Non-pigmented ciliary epithelial cell (primary cell): Measurements from ENCODE around the gene ANKRD13B.
"Not testable (repeated sequence)": the region's sequence is repeated elsewhere in the genome, so short reads cannot be mapped to it uniquely, and the experiment has no call there.

Source experiments
- DNase-seq: peaks from one replicate; pipeline ENCODE4 v3.0.0-alpha.2; 2010; ENCODE audit warnings: low read depth

The ANKRD13B gene

DNA sequence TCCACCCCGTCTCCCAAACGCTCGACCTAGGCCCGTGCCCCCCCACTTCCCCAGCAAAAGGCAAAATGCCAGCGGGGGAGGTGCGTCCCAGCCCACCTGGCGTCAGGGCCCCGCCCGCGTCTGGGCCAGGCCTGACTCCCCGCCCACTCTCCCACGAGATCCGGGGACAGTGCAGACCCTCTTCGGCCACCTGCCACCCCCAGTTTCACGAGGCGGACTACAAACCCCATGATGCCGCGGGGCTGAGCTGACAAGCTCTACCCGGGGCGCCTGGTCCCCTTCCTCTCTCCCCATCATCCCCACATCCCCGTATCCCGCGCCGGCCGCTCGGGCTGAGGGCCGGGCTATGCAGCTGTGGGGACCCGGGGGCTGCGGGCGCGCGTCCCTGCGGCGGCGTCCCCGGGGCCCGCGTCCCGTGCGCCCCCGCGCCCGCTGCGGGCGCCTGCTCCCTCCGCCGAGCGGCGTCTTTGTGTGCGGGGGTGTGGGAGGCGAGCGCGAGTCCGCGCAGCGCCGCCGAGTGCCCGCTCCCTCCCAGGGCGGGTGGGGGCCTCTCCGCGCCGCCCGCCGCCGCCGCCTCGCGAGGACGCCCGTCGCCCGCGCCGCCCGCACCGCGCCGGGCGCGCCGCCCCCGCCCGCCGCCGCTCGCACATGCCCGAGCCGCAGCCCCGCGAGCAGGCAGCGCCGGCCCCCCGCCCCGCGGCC, at the start of gene ANKRD13B:
ANKRD13B (plus strand) TSS at position 283 of the 702 bp plus-strand sequence. CDS start 490 bp downstream, outside the sequence.
- no peak for DNase-seq

DNA sequence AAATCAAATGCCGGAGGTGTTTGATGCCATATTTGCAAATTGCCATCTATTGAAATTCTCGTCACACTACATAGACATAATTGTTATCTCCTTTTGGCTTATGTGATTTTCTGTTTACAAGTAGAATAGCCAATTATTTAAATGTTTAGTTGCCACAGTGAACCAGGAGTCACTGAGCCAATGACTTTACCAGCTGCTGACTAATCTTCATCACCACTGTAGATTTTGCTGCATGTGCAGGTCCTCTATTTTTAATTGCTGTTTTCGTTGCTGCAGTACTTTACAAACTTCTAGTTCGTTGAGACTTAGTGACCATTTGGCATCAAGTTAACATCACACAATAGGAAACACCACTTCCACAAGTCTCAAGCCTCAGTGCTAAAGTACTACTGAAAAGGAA, 48.9 kb upstream of the ANKRD13B start:
- no peak for DNase-seq

DNA sequence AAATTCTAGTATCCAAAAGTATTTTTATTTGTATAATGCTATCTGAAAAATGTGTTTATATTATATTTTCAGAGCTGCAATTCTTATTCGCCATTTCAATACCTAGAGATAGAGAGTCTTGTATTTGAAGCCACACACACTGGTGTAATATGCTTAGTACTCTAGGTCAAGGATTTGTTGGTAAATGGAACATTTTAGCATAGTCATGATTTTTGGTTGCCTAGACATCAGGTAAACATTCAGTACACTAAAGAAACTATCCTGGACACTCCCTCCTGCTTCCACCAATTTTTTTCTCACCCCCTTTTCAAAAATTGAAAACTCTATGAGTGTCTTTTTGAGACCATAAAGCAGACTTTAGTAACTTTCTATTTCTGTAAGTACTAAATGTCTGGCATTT, 46.8 kb upstream of the ANKRD13B start:
- no peak for DNase-seq

DNA sequence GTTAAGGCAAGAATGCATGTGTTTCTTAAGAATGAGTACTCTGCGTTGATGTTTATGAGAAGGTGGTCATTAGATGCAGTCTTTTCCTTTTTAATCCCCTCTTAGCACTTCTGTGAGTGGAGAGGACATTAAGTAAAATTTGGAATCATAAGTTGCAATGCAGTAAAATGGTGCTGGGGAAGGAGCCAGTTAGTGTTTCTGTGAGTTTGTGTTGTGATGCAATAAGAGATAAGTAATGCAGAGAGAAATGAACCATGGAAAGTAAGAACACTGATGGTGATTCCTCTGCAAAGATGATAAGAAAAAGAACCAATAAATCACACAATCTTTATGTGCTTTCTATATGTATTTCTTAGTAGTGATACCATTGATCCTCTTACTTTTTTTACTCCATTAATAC, 46.1 kb upstream of the ANKRD13B start:
- no peak for DNase-seq

DNA sequence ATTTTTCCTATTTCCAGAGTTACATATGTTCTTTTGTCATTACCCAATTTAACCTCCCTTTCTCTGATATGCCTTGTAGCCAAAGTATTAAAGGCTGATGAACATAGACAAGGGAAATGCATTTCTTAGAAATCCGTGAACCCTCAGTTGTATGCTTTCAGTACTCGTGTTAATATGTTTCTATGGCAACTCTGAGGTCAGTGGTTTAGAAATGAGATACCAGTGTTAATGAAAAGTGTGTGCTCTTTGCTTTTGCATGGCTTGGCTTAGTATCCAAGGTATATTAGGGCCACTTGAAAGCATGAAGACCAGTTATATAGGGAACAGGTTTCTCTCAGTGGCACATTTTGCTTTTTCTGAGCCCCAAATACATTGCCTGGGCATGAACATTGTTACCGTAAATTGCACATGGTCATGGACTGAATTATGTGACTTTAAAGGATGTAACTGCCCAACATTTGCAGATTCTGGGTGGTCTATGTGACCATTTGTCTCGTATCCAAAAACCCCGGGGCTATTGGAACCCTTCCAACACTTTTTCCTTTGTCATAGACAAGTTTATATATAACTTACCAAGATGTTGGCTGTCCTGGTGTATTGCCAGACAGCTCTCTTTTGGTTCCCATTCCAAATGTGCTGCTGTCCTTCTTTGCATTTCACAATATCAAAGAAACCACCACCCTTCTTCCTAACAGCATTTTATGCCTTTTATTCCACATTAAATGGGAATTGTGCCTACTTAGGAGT, 43.6 kb upstream of the ANKRD13B start:
- no peak for DNase-seq

DNA sequence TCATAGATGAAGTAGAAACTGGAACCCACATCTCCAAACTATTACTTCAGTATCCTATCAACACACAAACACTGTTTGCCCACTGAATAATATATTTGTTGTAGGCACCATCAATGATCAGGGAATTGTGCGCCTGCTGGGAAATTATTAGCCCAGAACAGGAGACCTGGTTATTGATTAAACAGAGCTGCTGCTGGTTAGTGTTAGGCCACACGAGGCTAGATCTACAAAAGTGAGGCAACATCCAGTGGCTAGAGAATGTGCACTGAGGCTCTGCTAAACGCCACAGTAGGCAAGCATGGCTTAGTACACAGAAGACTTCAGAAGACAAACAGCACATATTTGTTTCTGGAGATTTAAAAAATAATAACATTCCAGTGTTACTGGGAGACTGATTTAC, 37.1 kb upstream of the ANKRD13B start:
- DNase-seq = no peak

DNA sequence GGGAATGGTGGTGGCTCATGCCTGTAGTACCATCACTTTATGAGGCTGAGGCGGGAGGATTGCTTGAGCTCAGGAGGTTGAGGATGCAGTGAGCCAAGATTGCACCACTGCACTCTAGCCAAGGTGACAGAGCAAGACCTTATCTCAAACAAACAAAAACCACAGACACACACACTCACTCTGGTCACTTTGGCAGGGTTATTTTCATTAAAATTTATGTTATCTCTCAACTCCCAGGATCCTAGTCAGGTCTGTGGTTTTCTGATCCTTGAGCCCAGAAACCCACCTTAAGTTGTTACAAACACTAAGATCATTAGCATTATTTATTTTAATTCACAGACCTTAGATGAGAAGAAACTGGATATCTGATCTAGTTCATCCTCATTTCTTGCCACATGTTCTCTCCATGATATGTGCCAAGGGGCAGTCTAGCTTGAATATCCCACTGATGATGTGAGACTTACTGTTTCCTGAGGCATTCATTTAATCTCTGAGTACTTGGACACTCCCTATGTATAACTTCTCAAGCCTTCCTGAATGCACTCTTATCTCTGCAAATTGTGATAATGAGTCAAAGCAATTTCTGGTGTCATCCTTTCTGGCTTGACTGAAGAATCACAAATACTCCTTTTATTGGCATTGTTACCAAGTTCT, 35.7 kb upstream of the ANKRD13B start:
- DNase-seq = no peak

DNA sequence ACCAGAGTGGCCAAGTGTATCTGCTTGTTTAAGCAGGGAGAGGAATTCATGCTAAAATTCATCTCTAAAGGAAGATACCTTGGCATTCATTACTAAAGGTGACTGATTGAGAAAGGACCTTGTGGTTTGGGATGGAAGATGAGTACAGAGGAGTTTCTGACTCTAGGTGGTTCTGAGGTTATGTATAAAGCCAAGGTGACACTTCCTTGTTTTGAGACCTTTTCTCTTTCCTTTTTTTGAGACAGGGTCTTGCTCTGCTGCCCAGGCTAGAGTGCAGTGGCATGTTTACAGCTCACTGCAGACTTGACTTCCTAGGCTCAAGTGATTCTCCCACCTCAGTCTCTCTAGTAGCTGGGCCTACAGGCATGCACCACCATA, 35.2 kb upstream of the ANKRD13B start:
- no peak for DNase-seq

DNA sequence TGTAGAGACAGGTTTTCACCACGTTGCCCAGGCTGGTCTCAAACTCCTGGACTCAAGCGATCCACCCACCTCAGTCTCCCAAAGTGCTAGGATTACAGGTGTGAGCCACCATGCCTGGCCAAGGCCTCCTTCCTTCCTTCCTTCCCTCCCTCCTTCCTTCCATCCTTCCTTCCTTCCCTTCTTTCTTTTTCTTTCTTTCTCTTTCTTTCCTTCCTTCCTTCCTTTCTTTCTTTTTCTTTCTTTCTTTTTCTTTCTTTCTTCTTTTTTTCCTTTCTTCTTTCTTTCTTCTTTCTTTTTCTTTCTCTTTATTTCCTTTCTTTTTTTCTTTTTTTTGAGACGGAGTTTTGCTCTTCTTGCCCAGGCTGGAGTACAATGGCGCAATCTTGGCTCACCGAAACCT, 34.8 kb upstream of the ANKRD13B start:
- not testable (repeated sequence) for DNase-seq

DNA sequence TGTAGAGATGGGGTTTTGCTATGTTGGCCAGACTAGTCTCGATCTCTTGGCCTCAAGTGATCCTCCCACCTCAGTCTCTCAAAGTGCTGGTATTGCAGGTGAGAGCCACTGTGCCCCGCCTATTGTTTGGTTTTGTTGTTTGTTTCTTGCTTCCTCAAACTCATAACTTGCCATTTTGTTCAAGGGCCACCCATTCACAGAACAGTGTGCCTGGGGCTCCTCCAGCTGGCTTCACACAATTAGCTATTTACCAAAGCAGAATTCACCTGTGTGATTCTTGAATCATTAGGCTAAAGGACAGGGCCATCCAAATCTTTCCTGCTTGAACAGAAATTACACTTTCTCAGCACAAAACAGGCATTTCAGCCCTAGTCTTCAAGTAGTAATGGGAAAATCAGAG, 33.3 kb upstream of the ANKRD13B start:
- DNase-seq = no peak

DNA sequence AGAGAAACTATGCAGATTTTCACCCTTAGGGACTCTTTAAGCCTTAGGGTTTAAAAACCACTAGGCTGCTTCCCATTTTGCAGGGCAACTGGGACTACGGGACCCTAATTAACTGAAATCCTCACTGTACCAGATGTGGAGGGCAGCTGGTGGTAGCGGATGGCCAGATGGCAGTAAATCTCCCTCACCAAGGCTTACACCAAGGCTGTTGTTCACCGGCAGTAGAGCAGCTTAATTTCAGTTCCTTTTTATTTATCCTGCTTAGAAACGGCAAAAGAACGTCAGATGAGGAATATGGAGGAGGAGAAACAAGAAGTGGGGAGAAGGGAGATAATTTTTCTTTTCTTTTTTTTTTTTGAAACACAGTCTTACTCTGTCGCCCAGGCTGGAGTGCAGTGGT, 32.6 kb upstream of the ANKRD13B start:
- DNase-seq = no peak

DNA sequence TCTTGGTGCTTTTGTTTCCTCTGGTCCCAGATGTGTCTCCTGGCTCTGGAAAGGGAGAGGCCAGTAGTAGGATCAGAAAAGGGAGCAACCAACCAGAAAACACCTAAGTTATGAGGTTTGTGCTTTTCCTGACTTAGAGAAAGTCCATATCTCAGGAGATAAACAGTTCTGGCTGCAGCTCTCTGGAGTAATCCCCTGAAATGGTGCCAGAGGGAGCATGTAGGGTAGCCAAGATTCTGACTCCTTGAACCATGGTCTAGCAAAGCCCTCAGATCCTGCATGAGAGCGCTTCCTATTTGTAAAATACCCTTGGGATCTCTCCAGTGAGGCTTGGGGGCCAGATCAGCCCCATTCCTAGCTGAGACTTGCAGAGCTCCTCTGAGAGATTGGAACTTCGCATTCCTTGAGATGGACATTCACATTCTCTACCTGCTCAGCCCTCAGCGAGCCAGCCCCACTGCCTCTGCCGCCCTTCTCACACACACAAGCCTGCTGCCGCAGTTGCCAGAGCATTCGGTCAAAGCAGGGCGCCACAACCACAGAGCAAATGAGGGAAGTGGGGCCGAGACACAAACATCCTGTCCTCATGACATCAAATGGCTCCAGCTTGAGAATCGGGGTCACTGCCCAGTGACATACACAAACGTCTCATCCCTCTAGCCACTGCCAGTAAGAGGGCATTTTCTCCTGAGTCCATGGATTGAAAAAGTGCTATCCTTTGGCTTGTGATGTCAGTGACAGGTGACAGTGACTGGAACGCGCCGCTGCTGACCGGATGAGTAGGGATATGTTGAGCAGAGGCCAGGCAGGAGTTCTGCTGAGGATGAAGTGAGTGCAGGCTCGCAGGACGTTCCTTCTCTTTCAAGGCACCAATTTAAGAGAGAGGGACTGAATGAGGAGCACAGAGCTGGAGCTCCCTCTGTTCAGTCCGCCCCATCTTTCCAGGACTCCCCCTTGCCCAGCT, 31.1 kb upstream of the ANKRD13B start:
- DNase-seq = no peak

DNA sequence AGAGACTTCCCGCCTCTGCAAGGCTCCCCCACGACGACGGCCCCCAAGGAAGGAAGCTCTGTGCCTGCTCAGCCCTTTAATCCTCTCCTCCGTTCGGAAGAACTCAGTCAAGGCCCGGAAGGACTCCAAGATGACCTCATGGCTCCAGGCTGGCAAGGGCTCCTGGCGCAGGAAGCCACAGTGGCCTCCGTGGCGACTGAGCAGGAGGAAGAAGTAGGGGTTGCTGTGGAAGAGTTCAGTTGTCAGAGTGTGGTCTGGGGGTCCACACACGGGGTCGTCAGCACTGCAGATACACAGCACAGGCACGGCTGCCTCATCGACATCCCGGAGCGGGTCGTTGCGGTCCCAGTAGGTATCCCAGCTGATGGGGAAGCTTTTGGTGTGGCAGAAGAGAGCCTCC, 30.3 kb upstream of the ANKRD13B start:
- no peak for DNase-seq

DNA sequence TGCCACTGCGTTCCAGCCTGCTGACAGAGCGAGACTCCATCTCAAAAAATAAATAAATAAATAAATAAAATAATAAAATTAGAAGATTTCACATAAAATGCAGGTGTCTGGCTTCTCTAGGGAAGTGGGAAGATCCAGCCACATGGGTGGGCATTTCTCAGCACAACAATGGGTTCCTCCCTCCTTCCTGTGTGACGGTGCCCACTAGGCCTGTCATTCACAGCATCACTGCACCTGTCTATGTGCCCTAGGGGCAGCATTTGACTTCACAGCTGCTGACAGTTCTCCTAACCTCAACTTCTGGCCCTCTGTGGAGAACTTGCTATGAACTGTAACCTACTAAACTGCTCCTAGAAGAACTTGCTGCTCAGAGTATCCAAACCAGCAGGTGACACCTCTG, 29.1 kb upstream of the ANKRD13B start:
- DNase-seq = no peak

DNA sequence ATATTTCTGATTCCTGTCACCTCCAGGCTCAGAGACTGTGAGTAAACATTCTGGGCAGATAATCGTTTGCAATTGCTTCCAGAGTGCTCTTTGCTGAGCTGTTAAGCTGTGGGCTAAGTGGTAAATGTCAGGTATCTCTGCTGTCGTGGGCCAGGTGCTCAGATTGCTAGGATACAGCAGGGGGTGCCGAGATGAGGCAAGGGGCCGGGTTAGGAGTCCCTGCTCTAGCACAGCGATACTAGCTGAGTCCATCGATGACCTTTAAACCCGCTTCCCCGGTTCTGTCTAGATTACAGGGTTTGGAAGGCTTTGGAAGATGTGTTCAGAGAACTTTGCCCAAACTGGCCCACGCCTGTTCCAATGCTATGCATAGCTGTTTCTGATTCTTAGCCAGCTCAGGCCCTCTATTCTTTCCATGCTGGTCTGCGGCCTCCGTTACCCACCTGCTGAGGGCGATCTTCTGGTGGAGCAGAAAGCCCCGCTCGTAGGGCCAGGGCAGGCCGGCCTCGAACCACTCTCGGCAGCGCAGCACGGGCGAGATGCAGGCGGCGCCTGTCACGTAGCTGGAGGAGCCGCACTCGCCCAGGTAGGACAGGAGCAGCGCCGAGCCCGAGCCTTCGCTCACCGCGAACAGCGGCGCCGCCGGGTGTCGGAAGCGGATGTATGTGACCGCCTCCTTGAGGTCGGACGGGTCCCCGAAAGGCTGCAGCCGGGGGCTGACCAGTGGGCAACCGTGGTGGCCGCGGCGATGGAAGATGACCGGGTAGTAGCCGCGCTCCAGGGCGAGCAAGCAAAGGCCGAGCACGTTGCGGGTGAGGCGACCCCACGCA, 27.1 kb upstream of the ANKRD13B start:
- no peak for DNase-seq

DNA sequence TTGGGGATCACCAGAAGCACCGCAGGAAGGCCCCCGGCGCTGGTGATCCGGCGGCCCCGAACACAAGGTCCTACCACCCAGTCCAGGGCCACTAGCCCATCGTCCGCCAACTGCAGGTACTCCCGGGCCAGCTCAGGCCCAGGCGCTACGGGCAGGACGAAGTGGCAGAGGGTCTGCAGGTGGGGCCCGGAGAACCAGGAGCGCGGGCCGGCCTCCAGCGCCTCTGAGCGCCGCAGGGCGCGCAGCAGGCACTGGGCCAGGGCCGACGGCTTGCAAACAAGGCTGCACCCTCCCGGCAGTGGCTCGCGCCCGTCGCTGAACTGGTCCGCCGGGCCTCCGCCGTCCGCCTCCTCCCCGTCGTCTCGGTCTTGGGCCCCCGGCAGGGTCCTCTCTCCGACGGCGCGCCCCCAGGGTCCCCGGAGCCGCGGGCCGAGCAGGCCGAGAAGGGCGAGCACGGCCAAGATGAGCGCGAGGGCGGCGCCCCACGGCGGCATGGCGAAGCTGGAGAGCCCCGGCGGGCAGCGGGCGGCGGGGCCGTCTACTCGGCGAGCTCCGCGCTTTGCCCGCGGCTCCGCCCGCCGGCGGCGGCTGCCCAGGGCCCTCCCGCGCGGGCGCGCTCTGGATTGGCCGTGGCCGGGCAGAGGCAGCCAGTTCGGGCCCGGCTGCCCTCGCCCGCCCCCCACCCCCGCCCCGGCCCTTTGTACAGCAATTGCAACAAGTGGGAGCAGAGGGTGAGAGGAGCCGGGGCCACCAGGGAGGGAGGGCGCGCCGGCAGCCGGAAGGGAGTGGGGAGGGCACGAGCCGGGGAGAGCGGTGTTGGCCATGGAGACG, 26.2 kb upstream of the ANKRD13B start, which contains the start of gene ABHD15:
ABHD15 (minus strand) TSS at position 565 of the 831 bp plus-strand sequence; CDS start at position 494, 71 bp downstream.
- DNase-seq = no peak

DNA sequence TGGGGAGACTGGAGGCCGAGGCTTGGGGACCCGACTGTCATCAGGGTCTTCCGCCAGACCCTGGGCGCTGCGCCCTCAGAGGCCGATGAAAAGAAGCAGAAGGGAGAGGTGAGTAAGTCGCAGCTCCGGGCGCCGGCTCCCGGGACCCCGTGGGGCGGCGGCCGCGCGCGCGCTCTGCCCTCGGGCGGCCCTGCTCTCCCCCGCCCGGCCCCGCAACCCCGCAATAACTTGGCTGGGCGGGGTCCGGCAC, 25.7 kb upstream of the ANKRD13B start:
- DNase-seq = no peak

DNA sequence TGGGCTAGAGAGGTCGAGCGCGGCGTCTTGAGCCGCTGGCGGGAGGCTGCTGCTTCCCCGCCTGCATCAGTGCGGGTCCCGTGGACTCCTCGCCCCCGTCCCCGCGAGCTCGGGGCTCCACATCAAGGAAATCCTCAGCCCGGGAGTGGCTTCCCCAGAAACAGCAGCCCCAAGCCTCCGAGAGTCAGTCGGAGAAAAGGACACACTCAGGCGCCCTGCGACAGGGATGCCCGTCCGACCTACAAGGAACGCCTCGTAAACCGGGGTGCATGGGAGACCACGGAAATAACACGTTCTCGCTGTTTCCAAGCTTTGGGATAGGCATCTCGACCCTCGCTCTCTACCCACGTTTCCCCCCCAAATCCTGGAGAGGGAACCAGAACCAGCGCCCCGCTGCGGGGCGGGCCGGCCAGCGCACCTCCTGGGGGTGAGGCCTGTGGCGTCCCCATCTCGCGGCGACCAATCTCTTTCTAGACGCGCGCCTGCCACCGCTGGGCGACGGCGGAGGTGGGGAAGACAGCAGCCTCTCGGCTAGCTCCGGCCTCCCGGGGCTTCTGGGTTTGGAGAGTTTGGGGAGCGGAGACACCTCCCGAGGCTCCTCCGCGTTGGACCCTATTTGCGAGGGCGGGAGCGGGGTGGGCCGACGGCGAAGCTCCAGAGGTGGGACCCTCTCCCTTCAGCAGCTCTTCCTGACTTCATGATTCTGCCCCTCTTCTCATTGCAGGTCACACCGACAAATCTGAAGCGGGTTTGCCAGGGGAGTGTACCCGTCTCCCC, 25.2 kb upstream of the ANKRD13B start:
- no peak for DNase-seq
